Osteocyte (in vitro differentiated cells): ENCODE measurements around the gene SMYD3. TPM values are rescaled to one million over a fixed set of nuclear protein-coding genes. Genes with fewer than 3 reads are reported as not detected.
A peak's percentile ranks its signal among the peaks of the same experiment; 100 is the strongest.

Experiments used
- DNase-seq: peaks from one replicate; pipeline ENCODE4 v3.0.0; 2021; ENCODE audit warnings: mixed read lengths; ENCODE audit not compliant: unreplicated experiment; ENCODE audit errors: extremely low spot score
- H3K27ac Mint-ChIP-seq: one replicate; pipeline ENCODE4 v1.8.0; 2021; ENCODE audit warnings: mild to moderate bottlenecking, mixed read lengths; ENCODE audit not compliant: unreplicated experiment
- H3K27me3 Mint-ChIP-seq: one replicate; pipeline ENCODE4 v1.8.0; 2021; ENCODE audit warnings: mixed read lengths; ENCODE audit not compliant: unreplicated experiment
- H3K36me3 Mint-ChIP-seq: one replicate; pipeline ENCODE4 v1.8.0; 2021; ENCODE audit warnings: mixed read lengths; ENCODE audit not compliant: unreplicated experiment
- H3K4me1 Mint-ChIP-seq: one replicate; pipeline ENCODE4 v1.8.0; 2021; ENCODE audit warnings: mixed read lengths; ENCODE audit not compliant: unreplicated experiment
- H3K4me3 Mint-ChIP-seq: one replicate; pipeline ENCODE4 v1.8.0; 2021; ENCODE audit warnings: mild to moderate bottlenecking, moderate library complexity, mixed read lengths; ENCODE audit not compliant: unreplicated experiment
- H3K9me3 Mint-ChIP-seq: one replicate; pipeline ENCODE4 v1.8.0; 2021; ENCODE audit warnings: mixed read lengths; ENCODE audit not compliant: unreplicated experiment
- total RNA-seq: library from RNA; stranded (reverse); gene quantifications from 2 replicates; pipeline ENCODE4 v1.2.1, GENCODE V29; 2021
- TF ChIP-seq, protein P1 (sequence below): fragments of 200-600 bp; sonication (generic); IDR thresholded peaks from 2 replicates; pipeline ENCODE4 v1.5.0; 2021; ENCODE audit warnings: antibody characterized with exemption, mild to moderate bottlenecking, moderate library complexity

Gene SMYD3
- total RNA-seq, 1 donor from 2014 or later = 22.3 TPM

DNA sequence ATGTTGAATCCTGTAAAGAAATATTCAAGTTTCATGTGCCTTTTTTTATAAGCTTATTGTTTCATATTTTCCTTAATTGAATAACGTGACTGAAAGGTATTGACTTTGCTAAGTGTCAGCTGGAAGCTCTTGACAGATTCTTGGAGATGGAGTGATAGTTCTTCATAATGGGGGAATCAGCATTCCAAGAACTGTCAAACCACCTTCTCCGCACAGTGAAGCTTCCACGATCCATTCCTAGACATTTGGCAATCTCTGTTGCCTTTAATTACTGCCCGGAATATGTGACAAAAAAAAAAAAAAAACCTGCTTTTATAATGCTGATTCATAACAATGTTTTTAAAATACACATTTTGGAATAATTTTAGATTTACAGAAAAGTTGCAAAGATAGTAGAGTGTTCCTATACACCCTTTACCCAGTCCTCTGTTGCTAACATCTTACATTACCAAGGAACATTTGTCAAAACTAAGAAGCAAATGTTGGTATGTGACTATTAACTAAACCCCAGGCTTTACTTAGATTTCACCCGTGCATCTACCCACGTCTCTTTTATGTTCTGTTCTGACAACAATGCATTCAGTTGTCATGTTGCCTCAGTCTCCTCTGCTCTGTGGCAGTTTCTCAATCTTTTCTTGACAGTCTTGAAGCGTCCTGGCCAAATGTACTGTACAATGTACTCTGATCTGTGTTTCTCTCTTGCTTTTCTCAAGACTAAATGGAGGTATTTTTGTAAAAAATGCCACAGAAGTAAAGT lies 674.1 kb downstream of the SMYD3 start:
- DNase-seq = no peak
- Mint-ChIP-seq H3K4me1 (peaks cover 15% of the 10 kb centered on the region), H3K9me3 (peaks cover 3% of the 10 kb centered on the region), H3K27me3 (no peaks in the 10 kb centered on the region), H3K27ac (no peak overlapping the region), H3K4me3 (no peak overlapping the region), H3K36me3 (peaks cover 4% of the 10 kb centered on the region)
- TF ChIP-seq, protein P1, sequence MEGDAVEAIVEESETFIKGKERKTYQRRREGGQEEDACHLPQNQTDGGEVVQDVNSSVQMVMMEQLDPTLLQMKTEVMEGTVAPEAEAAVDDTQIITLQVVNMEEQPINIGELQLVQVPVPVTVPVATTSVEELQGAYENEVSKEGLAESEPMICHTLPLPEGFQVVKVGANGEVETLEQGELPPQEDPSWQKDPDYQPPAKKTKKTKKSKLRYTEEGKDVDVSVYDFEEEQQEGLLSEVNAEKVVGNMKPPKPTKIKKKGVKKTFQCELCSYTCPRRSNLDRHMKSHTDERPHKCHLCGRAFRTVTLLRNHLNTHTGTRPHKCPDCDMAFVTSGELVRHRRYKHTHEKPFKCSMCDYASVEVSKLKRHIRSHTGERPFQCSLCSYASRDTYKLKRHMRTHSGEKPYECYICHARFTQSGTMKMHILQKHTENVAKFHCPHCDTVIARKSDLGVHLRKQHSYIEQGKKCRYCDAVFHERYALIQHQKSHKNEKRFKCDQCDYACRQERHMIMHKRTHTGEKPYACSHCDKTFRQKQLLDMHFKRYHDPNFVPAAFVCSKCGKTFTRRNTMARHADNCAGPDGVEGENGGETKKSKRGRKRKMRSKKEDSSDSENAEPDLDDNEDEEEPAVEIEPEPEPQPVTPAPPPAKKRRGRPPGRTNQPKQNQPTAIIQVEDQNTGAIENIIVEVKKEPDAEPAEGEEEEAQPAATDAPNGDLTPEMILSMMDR = no peak

GRCh38 chr1:245831518-245831917 lies 675.6 kb downstream of the SMYD3 start:
- H3K27me3 Mint-ChIP-seq = no peaks in the 10 kb centered on the region
- H3K27ac Mint-ChIP-seq = no peak overlapping the region
- H3K4me1 Mint-ChIP-seq = peaks cover 5% of the 10 kb centered on the region
- H3K9me3 Mint-ChIP-seq = peaks cover 3% of the 10 kb centered on the region
- H3K36me3 Mint-ChIP-seq = peaks cover 4% of the 10 kb centered on the region
- no peak overlapping the region for H3K4me3 Mint-ChIP-seq
- TF ChIP-seq, protein P1 = no peak
- no peak for DNase-seq

DNA sequence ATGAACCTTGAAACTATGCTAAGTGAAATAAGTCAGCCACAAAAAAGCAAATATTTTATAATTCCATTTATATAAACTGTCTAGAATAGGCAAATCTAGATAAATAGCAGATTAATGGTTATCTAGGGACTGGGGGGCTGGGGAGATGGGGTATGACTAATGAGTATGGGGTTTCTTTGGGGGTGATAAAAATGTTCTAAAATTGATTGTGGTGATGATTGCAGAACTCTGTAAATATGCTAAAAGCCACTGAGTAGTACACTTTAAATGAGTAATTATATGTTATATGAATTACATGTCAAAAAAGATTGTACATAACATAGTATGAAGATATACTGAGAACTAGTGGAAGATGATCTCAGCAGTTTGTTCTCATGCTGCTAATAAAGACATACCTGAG lies 677.3 kb downstream of the SMYD3 start:
- TF ChIP-seq, protein P1 = no peak

GRCh38 chr1:245829194-245829593 lies 677.9 kb downstream of the SMYD3 start:
- no peaks in the 10 kb centered on the region for H3K27me3 Mint-ChIP-seq
- H3K27ac Mint-ChIP-seq = no peak overlapping the region
- no peaks in the 10 kb centered on the region for H3K4me1 Mint-ChIP-seq
- no peak for DNase-seq
- H3K9me3 Mint-ChIP-seq = peaks cover 3% of the 10 kb centered on the region
- no peak overlapping the region for H3K4me3 Mint-ChIP-seq
- H3K36me3 Mint-ChIP-seq = peaks cover 4% of the 10 kb centered on the region
- TF ChIP-seq, protein P1 = no peak

More for the DNA sequence above, 677.3 kb downstream of the SMYD3 start:
- H3K36me3 Mint-ChIP-seq = peaks cover 4% of the 10 kb centered on the region
- DNase-seq = no peak
- peaks cover 3% of the 10 kb centered on the region for H3K9me3 Mint-ChIP-seq
- H3K4me1 Mint-ChIP-seq = no peaks in the 10 kb centered on the region
- H3K27ac Mint-ChIP-seq = no peak overlapping the region
- H3K27me3 Mint-ChIP-seq = no peaks in the 10 kb centered on the region
- H3K4me3 Mint-ChIP-seq = no peak overlapping the region

GRCh38 chr1:245827301-245827700 lies 679.8 kb downstream of the SMYD3 start:
- Mint-ChIP-seq H3K27me3 (no peaks in the 10 kb centered on the region), H3K27ac (no peak overlapping the region), H3K36me3 (peaks cover 7% of the 10 kb centered on the region), H3K9me3 (peaks cover 3% of the 10 kb centered on the region), H3K4me3 (no peak overlapping the region), H3K4me1 (peaks cover 15% of the 10 kb centered on the region)
- TF ChIP-seq, protein P1 = no peak
- peak; percentile 66 for DNase-seq
